Stimulated activated CD4-positive, alpha-beta T cell treated with anti-CD3 and anti-CD28 coated beads, Interleukin-12 subunit alpha, Interleukin-12 subunit beta, amount 100 ng/mL, for 4 hours (primary cell): ENCODE measurements around the gene SMIM41.

ENCODE experiments used
- DNase-seq: peaks from one replicate; pipeline ENCODE4 v3.0.0-alpha.2; 2020

The SMIM41 gene

GRCh38 chr12:52126050-52126604 lies 46.6 kb downstream of the SMIM41 start:
- no peak for DNase-seq

GRCh38 chr12:52126605-52127578 lies 47.4 kb downstream of the SMIM41 start:
- DNase-seq = no peak

- DNase-seq = no peak
Measured at GRCh38 chr12:52127683-52128450, 48.4 kb downstream of the SMIM41 start.

- DNase-seq = no peak
Measured at GRCh38 chr12:52130711-52131110, 51.2 kb downstream of the SMIM41 start.

GRCh38 chr12:52132754-52133161 lies 53.3 kb downstream of the SMIM41 start:
- DNase-seq = no peak

- no peak for DNase-seq
Measured at GRCh38 chr12:52137746-52138145, 58.2 kb downstream of the SMIM41 start.

- no peak for DNase-seq
Measured at GRCh38 chr12:52139147-52139546, 59.6 kb downstream of the SMIM41 start.

- DNase-seq = no peak
Measured at GRCh38 chr12:52139579-52140062, 60.1 kb downstream of the SMIM41 start.

- DNase-seq = no peak
Measured at GRCh38 chr12:52141306-52141705, 61.8 kb downstream of the SMIM41 start.

- DNase-seq = no peak
Measured at GRCh38 chr12:52141875-52142274, 62.4 kb downstream of the SMIM41 start.

- no peak for DNase-seq
Measured at GRCh38 chr12:52142431-52142830, 62.9 kb downstream of the SMIM41 start.

GRCh38 chr12:52144512-52145227 lies 65.2 kb downstream of the SMIM41 start:
- DNase-seq = no peak

GRCh38 chr12:52145228-52146088 lies 66.0 kb downstream of the SMIM41 start:
- no peak for DNase-seq

- no peak for DNase-seq
Measured at GRCh38 chr12:52146089-52146821, 66.8 kb downstream of the SMIM41 start.

- no peak for DNase-seq
Measured at GRCh38 chr12:52146822-52147366, 67.4 kb downstream of the SMIM41 start.

GRCh38 chr12:52147367-52147963 lies 68.0 kb downstream of the SMIM41 start:
- DNase-seq = no peak

- DNase-seq = no peak
Measured at GRCh38 chr12:52147964-52148463, 68.5 kb downstream of the SMIM41 start.

- no peak for DNase-seq
Measured at GRCh38 chr12:52148464-52149181, 69.1 kb downstream of the SMIM41 start.

- no peak for DNase-seq
Measured at GRCh38 chr12:52149182-52149641, 69.7 kb downstream of the SMIM41 start.
